ENCODE data around the gene PSAP. TPM values are rescaled to one million over a fixed set of nuclear protein-coding genes. Genes with fewer than 3 reads are reported as not detected.

PSAP gene
- total and polyA plus RNA-seq, 4 donors, result 255 to 671 (median 472) TPM

DNA sequence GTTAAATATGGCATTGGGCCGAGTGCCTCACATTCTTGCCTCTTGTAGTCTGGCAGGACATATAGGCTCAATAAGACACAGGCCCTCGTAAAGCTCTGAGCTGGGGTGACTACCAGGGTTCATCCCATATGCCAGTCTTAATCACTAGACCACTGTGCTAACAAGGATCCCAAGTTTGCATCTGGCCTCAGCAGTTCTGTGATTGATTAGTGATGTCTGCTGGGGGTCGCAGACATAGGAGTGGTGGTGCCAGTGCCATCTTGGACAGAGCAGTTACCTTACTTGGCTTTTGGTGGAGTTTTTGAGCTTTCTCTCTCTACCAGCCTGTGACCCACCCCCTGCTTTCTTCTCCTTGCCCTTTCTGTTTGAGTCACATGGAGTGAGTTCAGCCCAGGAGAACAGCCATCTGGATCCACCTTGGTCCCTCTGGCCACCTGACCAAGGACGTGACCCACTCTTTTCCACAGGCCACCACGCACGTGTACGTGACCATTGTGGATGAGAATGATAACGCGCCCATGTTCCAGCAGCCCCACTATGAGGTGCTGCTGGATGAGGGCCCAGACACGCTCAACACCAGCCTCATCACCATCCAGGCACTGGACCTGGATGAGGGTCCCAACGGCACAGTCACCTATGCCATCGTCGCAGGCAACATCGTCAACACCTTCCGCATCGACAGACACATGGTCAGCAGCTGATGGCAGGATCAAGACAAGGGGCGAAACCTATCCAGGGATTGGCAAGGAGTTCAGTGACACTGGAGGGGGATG is 73.7 kb downstream of the PSAP start:
- H3K4me1 ChIP-seq (ENCODE audit: control insufficient read depth in 4 of 4, insufficient read depth in 4 of 4, low read length in 3 of 4), result peaks cover 0 to 11% (median 3%) of the 10 kb centered on the region in 4 donors
- H3K9ac ChIP-seq (ENCODE audit: low read depth in 1 of 2, low read length in 2 of 2), result no peak overlapping the region
- no peaks in the 10 kb centered on the region for H3K27me3 ChIP-seq (ENCODE audit: control insufficient read depth in 4 of 4, insufficient read depth in 4 of 4, low read length in 3 of 4)
- no peak for DNase-seq (ENCODE audit: low spot score)
- no peak overlapping the region for H3K27ac ChIP-seq (ENCODE audit: low read depth in 1 of 2, low read length in 2 of 2)
- H3K4me3 ChIP-seq (ENCODE audit: low read depth in 1 of 3, low read length in 3 of 3), result no peak overlapping the region
- TF ChIP-seq, protein P1, sequence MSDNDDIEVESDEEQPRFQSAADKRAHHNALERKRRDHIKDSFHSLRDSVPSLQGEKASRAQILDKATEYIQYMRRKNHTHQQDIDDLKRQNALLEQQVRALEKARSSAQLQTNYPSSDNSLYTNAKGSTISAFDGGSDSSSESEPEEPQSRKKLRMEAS (IDR thresholded peaks at IDR 0.05), result no peak
- TF ChIP-seq FOXA2 (IDR thresholded peaks at IDR 0.05) (no peak), NR2F2 (IDR thresholded peaks at IDR 0.05) (no peak), GABPA (IDR thresholded peaks at IDR 0.05 in 1 of 2, conservative IDR thresholded peaks at IDR 0.05 in 1 of 2) (no peak), ZBTB33 (IDR thresholded peaks at IDR 0.05) (no peak), EGR1 (IDR thresholded peaks at IDR 0.05; ENCODE audit: low read depth in 2 of 2) (no peak), CTCF (IDR thresholded peaks at IDR 0.05; ENCODE audit: low read depth, low read length, missing input control) (no peak), HNF4G (IDR thresholded peaks at IDR 0.05) (no peak)
- no peaks in the 10 kb centered on the region for H3K9me3 ChIP-seq (ENCODE audit: control insufficient read depth in 4 of 4, low read length in 3 of 4)
- WGBS, result 97% methylated on average over 17 of the region's 17 CpGs
- no peaks in the 10 kb centered on the region for H3K36me3 ChIP-seq (ENCODE audit: control insufficient read depth in 4 of 4, insufficient read depth in 3 of 4, low read depth in 1 of 4, low read length in 3 of 4)

DNA sequence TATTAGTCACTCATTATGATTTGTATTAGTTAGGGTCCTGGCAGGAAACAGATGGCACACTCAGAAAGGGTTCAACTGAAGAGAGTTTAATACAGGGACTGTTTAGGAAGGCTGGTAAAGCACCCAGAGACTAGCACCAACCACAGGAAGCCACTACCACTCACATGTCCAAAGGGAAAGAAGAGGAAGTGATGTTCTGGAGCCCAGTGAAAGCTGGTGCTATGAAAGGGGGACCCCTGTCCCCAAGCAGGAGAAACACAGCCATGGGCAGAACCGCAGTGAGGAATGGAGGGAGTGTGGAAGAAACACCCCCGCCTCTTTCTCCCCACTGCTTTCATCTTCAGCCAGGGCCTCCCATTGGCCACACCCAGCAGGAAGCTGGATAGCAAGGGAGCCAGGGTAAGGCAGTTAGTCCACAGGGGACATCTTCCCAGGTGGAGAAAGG is 74.5 kb downstream of the PSAP start:
- TF ChIP-seq FOXA1 (IDR thresholded peaks at IDR 0.05), result no peak
- TF ChIP-seq HNF4G (IDR thresholded peaks at IDR 0.05), result no peak
- no peak for TF ChIP-seq YY1 (IDR thresholded peaks at IDR 0.05)
- no peak for TF ChIP-seq RXRA (IDR thresholded peaks at IDR 0.05)
- TF ChIP-seq NR2F2 (IDR thresholded peaks at IDR 0.05), result no peak
- no peak for TF ChIP-seq RAD21 (IDR thresholded peaks at IDR 0.05)
- TF ChIP-seq SP1 (IDR thresholded peaks at IDR 0.05), result no peak
- TF ChIP-seq GABPA (IDR thresholded peaks at IDR 0.05 in 1 of 2, conservative IDR thresholded peaks at IDR 0.05 in 1 of 2), result no peak
- TF ChIP-seq HNF4A (conservative IDR thresholded peaks at IDR 0.05), result no peak
- TF ChIP-seq JUND (IDR thresholded peaks at IDR 0.05), result no peak
- TF ChIP-seq, protein P1 (IDR thresholded peaks at IDR 0.05), result no peak
- TF ChIP-seq, protein P2, sequence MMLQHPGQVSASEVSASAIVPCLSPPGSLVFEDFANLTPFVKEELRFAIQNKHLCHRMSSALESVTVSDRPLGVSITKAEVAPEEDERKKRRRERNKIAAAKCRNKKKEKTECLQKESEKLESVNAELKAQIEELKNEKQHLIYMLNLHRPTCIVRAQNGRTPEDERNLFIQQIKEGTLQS (IDR thresholded peaks at IDR 0.05), result no peak
- no peak for TF ChIP-seq ZBTB33 (IDR thresholded peaks at IDR 0.05)
- DNase-seq (ENCODE audit: low spot score), result no peak
- no peak overlapping the region for H3K27ac ChIP-seq (ENCODE audit: low read depth in 1 of 2, low read length in 2 of 2)
- H3K4me1 ChIP-seq (ENCODE audit: control insufficient read depth in 4 of 4, insufficient read depth in 4 of 4, low read length in 3 of 4), result peaks cover 0 to 11% (median 3%) of the 10 kb centered on the region in 4 donors
- H3K4me3 ChIP-seq (ENCODE audit: low read depth in 1 of 3, low read length in 3 of 3), result no peak overlapping the region
- H3K9me3 ChIP-seq (ENCODE audit: control insufficient read depth in 4 of 4, low read length in 3 of 4), result no peaks in the 10 kb centered on the region
- no peaks in the 10 kb centered on the region for H3K36me3 ChIP-seq (ENCODE audit: control insufficient read depth in 4 of 4, insufficient read depth in 3 of 4, low read depth in 1 of 4, low read length in 3 of 4)
- WGBS, result 64% methylated on average over 2 of the region's 2 CpGs
- H3K9ac ChIP-seq (ENCODE audit: low read depth in 1 of 2, low read length in 2 of 2), result no peak overlapping the region
- H3K27me3 ChIP-seq (ENCODE audit: control insufficient read depth in 4 of 4, insufficient read depth in 4 of 4, low read length in 3 of 4), result no peaks in the 10 kb centered on the region

Data from liver (tissue), 9 donors.